HepG2 (cell line): ENCODE measurements around the gene SIK2. TPM values are rescaled to one million over a fixed set of nuclear protein-coding genes. Genes with fewer than 3 reads are reported as not detected.

Experiments
- ATAC-seq: fragments of 200-7000 bp; cut with Tn5 transposase; 3 replicates; pipeline ENCODE4 v1.9.1; 2020; ENCODE audit warnings: mild to moderate bottlenecking, moderate library complexity
- BruUV-seq: library from RNA; stranded (reverse); fragments of 400-500 nt; replicated peaks from 2 replicates; lab custom pipeline; 2021; lab: Mats Ljungman, UMichigan
- CTCF ChIA-PET: fragments of 300-600 bp; formaldehyde crosslinking; extraction: SDS; loops from one replicate; lab custom pipeline; 2021; ENCODE audit warnings: low total read pairs, inconsistent platforms, low intra/inter-chr PET ratio; lab: Yijun Ruan, JAX
- POLR2A ChIA-PET: fragments of 350-600 bp; sonication (Branson Sonifier 250); formaldehyde crosslinking; loops from one replicate; lab custom pipeline; 2020; ENCODE audit warnings: antibody characterized with exemption, inconsistent platforms; lab: Yijun Ruan, JAX
- DNase-seq: peaks from one replicate; pipeline ENCODE4 v3.0.0-alpha.2; 2015; ENCODE audit warnings: low spot score
- FAIRE-seq: peaks from 3 replicates; lab custom pipeline; 2011; peaks lifted over from hg19 to GRCh38; lab: Jason Lieb, UNC
- H2AFZ ChIP-seq: one replicate; pipeline ENCODE4 v1.6.1; 2011; ENCODE audit warnings: low read length, inconsistent platforms
- H3K27ac ChIP-seq: fragments of 300-600 bp; 3 replicates; pipeline ENCODE4 v1.8.0; 2011; ENCODE audit warnings: mixed run types, mild to moderate bottlenecking, mixed read lengths, low read length, inconsistent platforms; ENCODE audit not compliant: insufficient read depth; ENCODE audit errors: extremely low read length
- H3K27me3 ChIP-seq, 2 experiments: fragments of 200-600 bp in 1 of 2; 2 replicates in 1 of 2; 3 replicates in 1 of 2; pipeline versions ENCODE4 v1.6.0 to v1.8.0; 2011; ENCODE audit warnings: low read length in 2 of 2, mild to moderate bottlenecking in 2 of 2, moderate library complexity in 2 of 2, inconsistent platforms in 1 of 2; ENCODE audit not compliant: insufficient read depth in 2 of 2, control insufficient read depth in 1 of 2
- H3K36me3 ChIP-seq, 2 experiments: fragments of 200-600 bp in 1 of 2; replicated peaks in 1 of 2; 2 replicates in 1 of 2; 3 replicates in 1 of 2; pipeline versions ENCODE4 v1.5.1 to v1.8.0; 2011; ENCODE audit warnings: low read length in 2 of 2, inconsistent platforms in 1 of 2; ENCODE audit not compliant: insufficient read depth in 2 of 2, control insufficient read depth in 1 of 2
- H3K4me1 ChIP-seq: 2 replicates; pipeline ENCODE4 v1.5.1; 2012; ENCODE audit warnings: low read length, inconsistent platforms; ENCODE audit not compliant: insufficient read depth
- H3K4me2 ChIP-seq: 2 replicates; pipeline ENCODE4 v1.6.0; 2011; ENCODE audit warnings: low read depth, low read length, inconsistent platforms
- H3K4me3 ChIP-seq, 3 experiments: fragments of 200-600 bp in 1 of 3; sonication (generic), shearing (Covaris generic) in 1 of 3; replicated peaks in 1 of 3; 2 replicates each; pipeline ENCODE4 v1.5.1; 2011 to 2016; ENCODE audit warnings: low read length in 3 of 3, inconsistent platforms in 2 of 3, low read depth in 2 of 3, mild to moderate bottlenecking in 2 of 3, control low read depth in 1 of 3, mixed read lengths in 1 of 3; ENCODE audit not compliant: insufficient read depth in 1 of 3
- H3K79me2 ChIP-seq: one replicate; pipeline ENCODE4 v1.6.1; 2011; ENCODE audit warnings: low read length, inconsistent platforms; ENCODE audit not compliant: insufficient read depth
- H3K9ac ChIP-seq: 2 replicates; pipeline ENCODE4 v1.6.0; 2011; ENCODE audit warnings: mild to moderate bottlenecking, low read depth, low read length, inconsistent platforms; ENCODE audit not compliant: insufficient read depth
- H3K9me3 ChIP-seq: 2 replicates; pipeline ENCODE4 v1.5.1; 2012; ENCODE audit warnings: mild to moderate bottlenecking, low read length
- H4K20me1 ChIP-seq: 2 replicates; pipeline ENCODE4 v1.6.0; 2011; ENCODE audit warnings: inconsistent platforms, mild to moderate bottlenecking, low read length, moderate library complexity; ENCODE audit not compliant: insufficient read depth
- ATF7 ChIP-seq, 2 experiments: fragments of 450-650 bp in 1 of 2; sonication (generic) in 1 of 2; formaldehyde crosslinking in 1 of 2; IDR thresholded peaks; 2 replicates each; pipeline versions ENCODE4 v1.4.0 to v1.6.1; 2016 to 2020; ENCODE audit warnings: antibody characterized with exemption in 1 of 2, mild to moderate bottlenecking in 1 of 2, missing genetic modification reagents in 1 of 2
- FOXM1 ChIP-seq: sonication (generic); formaldehyde crosslinking; IDR thresholded peaks from 2 replicates; pipeline ENCODE4 v1.5.0; 2020; ENCODE audit warnings: missing genetic modification reagents
- SNAPC2 ChIP-seq: sonication (generic); formaldehyde crosslinking; IDR thresholded peaks from 2 replicates; pipeline ENCODE4 v1.8.1; 2022; ENCODE audit warnings: mild to moderate bottlenecking, missing genetic modification reagents
- ZNF121 ChIP-seq: sonication (generic); formaldehyde crosslinking; IDR thresholded peaks from 2 replicates; pipeline ENCODE4 v1.5.0; 2020; ENCODE audit warnings: mild to moderate bottlenecking, missing genetic modification reagents
- ZNF564 ChIP-seq: sonication (generic); formaldehyde crosslinking; IDR thresholded peaks from 2 replicates; pipeline ENCODE4 v1.8.1; 2023; ENCODE audit warnings: mild to moderate bottlenecking, missing genetic modification reagents
- ZNF652 ChIP-seq: IDR thresholded peaks from 2 replicates; pipeline ENCODE4 v1.6.1; 2016; ENCODE audit warnings: low read depth, borderline replicate concordance
- WGBS: methylation state at CpG from one replicate; pipeline ENCODE4 v1.1.6; 2017; ENCODE audit warnings: low lambda C conversion rate; 5-methylcytosine and 5-hydroxymethylcytosine counted together
- in situ Hi-C: cut with HindIII; loops from 2 replicates; pipeline ENCODE4 v1.10.0; 2017; ENCODE audit warnings: low pct_unique_long_range_greater_than_20kb; ENCODE audit not compliant: extremely low pct_ligation_motif_present
- intact Hi-C: fragments of 100-400 bp; cut with micrococcal nuclease; formaldehyde crosslinking; loops from one replicate; pipeline ENCODE4 v1.10.0; 2022; ENCODE audit not compliant: unreplicated experiment
- polyA plus RNA-seq, 8 experiments: library from polyadenylated mRNA; depleted of rRNA in 3 of 8; stranded (reverse) in 7 of 8; unstranded in 1 of 8; fragments of >200 nt; fragmentation: Illumina TruSeq in 4 of 8; extraction: Trizol in 4 of 8; gene quantifications; 2 replicates each; pipeline versions ENCODE4 v1.2.1 to v1.2.3, GENCODE V29; 2011 to 2016; ENCODE audit warnings: low read depth in 4 of 8, missing spikeins in 1 of 8, mixed read lengths in 1 of 8; ENCODE audit not compliant: insufficient read depth in 1 of 8
- total RNA-seq, 5 experiments: library from RNA; depleted of rRNA; stranded (reverse); fragments of >200 nt; fragmentation: Illumina TruSeq; extraction: Trizol; gene quantifications; 2 replicates each; pipeline ENCODE4 v1.2.3, GENCODE V29; 2016; ENCODE audit warnings: low read depth in 1 of 5
- TF ChIP-seq, protein P1 (sequence below): sonication (generic); formaldehyde crosslinking; IDR thresholded peaks from 2 replicates; pipeline ENCODE4 v1.5.0; 2020; ENCODE audit warnings: mild to moderate bottlenecking, missing genetic modification reagents, moderate library complexity

Gene SIK2
- total and polyA plus RNA-seq, 2 of the 13 experiments (the other 11 are each of a cell fraction or from before 2014, with no cell fraction given), result 8.1 to 15.4 TPM

- FAIRE-seq (no peak), DNase-seq (no peak), ATAC-seq (no peak)
- over 99% methylated on average over 5 of the region's 5 CpGs for WGBS
- no peak overlapping the region for H3K9ac ChIP-seq
- in situ Hi-C loops (no loop called here), intact Hi-C loops (no loop called here)
- H3K36me3 ChIP-seq, result peaks cover 20 to 44% of the 10 kb centered on the region in 2 experiments; a peak in 4 of 5 replicates
- no peaks in the 10 kb centered on the region for H3K9me3 ChIP-seq
- POLR2A ChIA-PET, result no interaction called here
- TF ChIP-seq ZNF652 (CRISPR knock-in tag) (no peak), ZNF564 (CRISPR knock-in tag) (no peak), FOXM1 (CRISPR knock-in tag) (no peak), ATF7 (IDR thresholded peaks at IDR 0.05) (0 out of 2 replicates have a peak, but pooled peaks have one; percentile 18), ATF7 (CRISPR knock-in tag; IDR thresholded peaks at IDR 0.05) (no peak), ZNF121 (CRISPR knock-in tag) (peak; percentile 77)
- no peaks in the 10 kb centered on the region; a peak in 1 of 5 replicates for H3K27me3 ChIP-seq
- H3K4me2 ChIP-seq, result no peak overlapping the region
- CTCF ChIA-PET, result no interaction called here
- H3K4me3 ChIP-seq, result no peak overlapping the region
- no peak overlapping the region for H2AFZ ChIP-seq
- peaks cover 48% of the 10 kb centered on the region for H3K4me1 ChIP-seq
- H3K79me2 ChIP-seq, result peaks cover 35% of the 10 kb centered on the region
- H3K27ac ChIP-seq, result no peak overlapping the region
- H4K20me1 ChIP-seq, result no peaks in the 10 kb centered on the region
- BruUV-seq, result no TSS peak
Measured at GRCh38 chr11:111762526-111762925, 160.3 kb downstream of the SIK2 start.

DNA sequence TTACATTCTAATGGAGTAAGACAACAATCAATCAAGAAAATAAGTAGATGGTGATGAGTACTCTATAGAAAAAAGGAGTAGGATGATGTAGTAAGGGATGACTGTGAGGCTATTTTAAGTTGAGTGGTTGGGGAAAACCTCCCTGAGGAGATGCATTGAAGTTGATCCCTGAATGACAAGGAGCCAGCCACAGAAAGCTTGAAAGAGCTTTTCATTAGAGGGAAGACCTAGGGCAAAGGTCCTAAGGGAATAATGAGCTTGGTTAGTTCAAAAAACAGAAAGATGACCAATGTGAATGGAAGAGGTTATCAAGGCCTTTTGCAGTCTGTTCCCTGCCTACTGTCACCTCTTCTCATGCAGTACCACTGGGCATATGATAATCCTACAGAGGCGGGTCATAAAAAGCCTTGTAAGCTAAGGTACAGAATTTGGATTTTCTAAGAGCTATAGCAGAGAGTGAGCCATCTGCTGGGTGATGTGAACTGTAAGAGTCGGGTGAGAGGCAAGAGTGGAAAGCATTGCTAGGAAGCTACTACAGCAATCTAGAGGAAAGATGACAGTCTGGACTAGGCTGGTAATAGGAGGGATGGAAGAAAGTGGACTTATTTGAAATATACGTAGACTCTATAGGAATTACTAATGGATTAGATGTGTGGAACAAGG lies 160.9 kb downstream of the SIK2 start:
- Histone ChIP-seq H3K4me3 (no peak overlapping the region), H3K27me3 (no peaks in the 10 kb centered on the region; a peak in 1 of 5 replicates), H3K9me3 (no peaks in the 10 kb centered on the region), H3K79me2 (peaks cover 35% of the 10 kb centered on the region), H3K36me3 (peaks cover 20 to 44% of the 10 kb centered on the region in 2 experiments; a peak in 4 of 5 replicates), H2AFZ (no peak overlapping the region), H3K9ac (no peak overlapping the region), H3K4me2 (no peak overlapping the region; the same call in 1 of the 2 replicates), H4K20me1 (no peaks in the 10 kb centered on the region), H3K27ac (no peak overlapping the region), H3K4me1 (peaks cover 45% of the 10 kb centered on the region)
- intact Hi-C loops (no loop called here), in situ Hi-C loops (no loop called here)
- WGBS, result 89% methylated on average over 3 of the region's 3 CpGs
- no peak for DNase-seq
- ChIA-PET POLR2A (interaction anchor here (1.3 kb wide), 1 partner anchor 108 kb away, joined by 3 read pairs; the partner anchor contains the start of gene ALG9), CTCF (no interaction called here)
- no TSS peak for BruUV-seq
- FAIRE-seq, result no peak
- no peak for ATAC-seq
- no peak for TF ChIP-seq SNAPC2 (CRISPR knock-in tag)
- TF ChIP-seq, protein P1, sequence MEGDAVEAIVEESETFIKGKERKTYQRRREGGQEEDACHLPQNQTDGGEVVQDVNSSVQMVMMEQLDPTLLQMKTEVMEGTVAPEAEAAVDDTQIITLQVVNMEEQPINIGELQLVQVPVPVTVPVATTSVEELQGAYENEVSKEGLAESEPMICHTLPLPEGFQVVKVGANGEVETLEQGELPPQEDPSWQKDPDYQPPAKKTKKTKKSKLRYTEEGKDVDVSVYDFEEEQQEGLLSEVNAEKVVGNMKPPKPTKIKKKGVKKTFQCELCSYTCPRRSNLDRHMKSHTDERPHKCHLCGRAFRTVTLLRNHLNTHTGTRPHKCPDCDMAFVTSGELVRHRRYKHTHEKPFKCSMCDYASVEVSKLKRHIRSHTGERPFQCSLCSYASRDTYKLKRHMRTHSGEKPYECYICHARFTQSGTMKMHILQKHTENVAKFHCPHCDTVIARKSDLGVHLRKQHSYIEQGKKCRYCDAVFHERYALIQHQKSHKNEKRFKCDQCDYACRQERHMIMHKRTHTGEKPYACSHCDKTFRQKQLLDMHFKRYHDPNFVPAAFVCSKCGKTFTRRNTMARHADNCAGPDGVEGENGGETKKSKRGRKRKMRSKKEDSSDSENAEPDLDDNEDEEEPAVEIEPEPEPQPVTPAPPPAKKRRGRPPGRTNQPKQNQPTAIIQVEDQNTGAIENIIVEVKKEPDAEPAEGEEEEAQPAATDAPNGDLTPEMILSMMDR (CRISPR knock-in tag), result peak; percentile 20; the same call in 1 of the 2 replicates
